ENCODE data around the gene MMP8.

MMP8 gene

GRCh38 chr11:102666331-102666957 lies 58.3 kb downstream of the MMP8 start:
- in situ Hi-C loops (cut with MboI; ENCODE audit: low sequenced_read_pairs), result no loop called here

- in situ Hi-C loops (cut with MboI; ENCODE audit: low sequenced_read_pairs), result no loop called here
Measured at GRCh38 chr11:102664001-102664752, 60.6 kb downstream of the MMP8 start.

GRCh38 chr11:102662607-102663006 lies 62.1 kb downstream of the MMP8 start:
- in situ Hi-C loops (cut with MboI; ENCODE audit: low sequenced_read_pairs), result no loop called here

Data from HL-60/S4 treated with retinoic acid at 250 ng/mL for 4 days and 3 days (cell line).